Measurements from ENCODE around the gene RPL36.

The RPL36 gene

DNA sequence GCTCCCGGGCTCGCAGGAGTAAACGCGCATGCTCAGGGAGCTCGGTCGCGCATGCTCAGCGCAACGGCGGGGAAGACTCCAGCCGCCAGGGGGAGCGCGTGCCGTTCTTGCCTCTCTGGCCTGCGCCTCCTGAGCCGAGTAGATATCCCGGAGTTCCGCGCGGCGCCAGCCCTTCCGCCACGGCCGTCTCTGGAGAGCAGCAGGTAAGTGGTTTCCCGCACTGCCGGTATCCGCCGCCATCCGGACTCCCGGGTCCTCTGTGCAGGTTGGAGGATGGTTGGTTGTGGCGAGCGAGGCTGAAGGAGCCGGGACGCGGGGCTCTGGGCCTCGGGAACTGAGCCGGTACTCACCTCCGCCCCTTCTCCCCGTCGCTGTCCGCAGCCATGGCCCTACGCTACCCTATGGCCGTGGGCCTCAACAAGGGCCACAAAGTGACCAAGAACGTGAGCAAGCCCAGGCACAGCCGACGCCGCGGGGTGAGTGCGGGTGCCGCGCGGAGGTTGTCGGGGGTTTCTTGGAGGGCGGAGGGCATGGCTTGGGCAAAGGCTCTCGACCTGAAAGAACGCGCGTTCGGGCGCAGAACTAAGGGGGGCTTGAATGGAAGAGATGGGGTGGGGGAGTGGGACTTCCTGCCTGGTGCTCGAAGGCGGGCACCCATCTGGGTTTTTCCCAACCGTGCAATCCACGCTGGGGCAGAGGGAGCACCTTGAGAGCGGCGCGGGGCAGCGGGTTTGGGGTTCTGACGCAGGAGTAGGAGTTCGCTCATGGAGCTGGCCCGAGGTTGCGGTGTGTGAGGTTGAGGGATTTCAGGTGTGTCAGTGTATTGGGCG is at the start of gene RPL36:
TSS of gene RPL36 (plus strand) at position 171 of the 830 bp plus-strand sequence. CDS start at position 384, 213 bp downstream.
- peak; percentile 96 for DNase-seq

DNA sequence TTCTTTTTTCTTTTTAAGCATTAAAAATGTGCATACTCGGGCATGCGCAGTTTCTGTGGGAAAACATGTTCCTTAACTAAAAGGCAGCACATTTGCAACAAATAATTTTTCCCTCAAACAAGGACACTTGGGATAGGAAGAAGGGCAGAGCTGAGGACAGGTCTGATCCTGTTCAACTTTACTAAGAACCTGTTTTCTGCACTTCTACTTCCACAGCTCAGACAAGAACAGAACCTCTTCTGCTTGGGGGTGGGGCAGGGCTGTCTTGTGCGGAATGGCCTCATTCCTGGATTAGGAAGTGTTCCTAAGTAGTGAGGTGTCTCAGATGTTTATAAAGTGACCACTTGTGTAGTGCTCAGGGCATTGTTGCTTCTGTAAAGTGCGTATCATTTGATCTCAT is 48.9 kb upstream of the RPL36 start:
- DNase-seq, result no peak

DNA sequence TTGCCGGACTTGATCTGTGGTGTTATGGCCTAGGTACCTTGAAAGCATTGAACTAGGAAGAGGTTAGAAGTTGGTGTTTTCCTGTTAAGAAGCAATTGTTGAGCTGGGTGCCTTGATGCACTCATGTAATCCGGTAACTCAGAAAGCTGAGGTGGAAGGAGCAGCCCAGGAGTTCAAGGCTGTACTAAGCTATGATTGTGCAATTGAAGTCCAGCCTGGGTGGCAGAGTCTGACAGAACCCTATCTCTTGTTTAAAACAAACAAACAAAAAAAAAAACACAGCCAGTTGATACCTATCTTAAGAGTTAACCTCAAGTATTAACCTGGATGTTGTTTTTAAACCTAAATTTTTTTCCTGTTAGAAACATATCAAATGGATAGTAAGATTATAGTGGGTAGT is 47.9 kb upstream of the RPL36 start:
- no peak for DNase-seq

DNA sequence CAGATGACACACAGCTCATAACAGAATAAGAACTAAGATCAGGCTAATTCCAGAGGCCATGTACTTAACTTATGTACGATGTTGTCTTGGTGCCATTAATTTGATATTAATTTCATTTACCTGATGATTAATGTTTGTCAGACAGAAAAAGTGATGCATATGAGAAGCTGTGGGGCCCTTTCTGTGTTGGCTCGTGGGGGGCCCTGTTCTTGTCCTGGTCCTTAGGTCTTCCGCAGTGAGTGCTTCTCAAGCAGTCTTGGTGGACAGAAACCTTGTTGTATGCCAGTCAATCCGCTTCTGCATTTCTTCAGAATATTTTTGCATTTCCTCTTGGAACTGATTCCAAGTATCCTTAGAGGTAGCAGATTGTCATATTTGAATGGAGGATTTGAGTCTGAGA is 47.0 kb upstream of the RPL36 start:
- DNase-seq, result no peak

DNA sequence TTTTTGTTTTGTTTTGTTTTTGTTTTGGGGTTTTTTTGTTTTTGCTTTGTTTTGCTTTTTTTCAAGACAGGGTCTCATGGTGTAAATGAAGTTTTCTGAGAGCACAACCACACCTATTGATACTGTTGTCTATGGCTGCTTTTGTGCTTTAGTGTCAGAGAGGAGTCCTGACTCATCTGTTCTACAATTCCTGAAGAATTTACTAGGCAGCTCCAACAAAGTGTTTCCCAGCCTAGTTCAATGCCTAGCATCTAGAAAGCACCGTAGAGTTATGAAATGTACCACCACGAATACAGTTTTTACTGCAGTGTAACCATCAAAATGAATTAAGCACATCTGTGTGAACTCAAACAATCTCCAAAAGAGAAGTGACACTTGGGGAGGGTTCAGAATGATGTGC is 46.1 kb upstream of the RPL36 start:
- DNase-seq, result no peak

DNA sequence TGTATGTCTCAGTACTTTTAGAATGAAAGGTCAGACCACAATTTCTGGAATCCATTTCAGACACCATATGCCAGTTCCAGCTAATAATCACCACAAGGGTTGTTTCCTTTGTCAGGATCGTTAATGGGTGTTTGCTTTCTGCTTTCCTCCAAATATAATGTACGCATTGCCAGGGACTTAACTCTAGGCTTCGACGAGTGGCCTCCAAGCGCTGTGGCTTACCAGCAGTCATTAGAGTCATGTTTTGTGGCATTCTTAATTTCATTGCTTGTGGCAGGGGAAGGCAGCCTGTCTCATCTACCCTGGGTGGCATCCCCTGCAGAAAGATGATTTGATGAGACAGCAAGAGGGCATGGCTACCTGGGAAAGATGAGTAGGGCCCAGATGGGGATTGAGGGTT is 44.7 kb upstream of the RPL36 start:
- DNase-seq, result no peak

DNA sequence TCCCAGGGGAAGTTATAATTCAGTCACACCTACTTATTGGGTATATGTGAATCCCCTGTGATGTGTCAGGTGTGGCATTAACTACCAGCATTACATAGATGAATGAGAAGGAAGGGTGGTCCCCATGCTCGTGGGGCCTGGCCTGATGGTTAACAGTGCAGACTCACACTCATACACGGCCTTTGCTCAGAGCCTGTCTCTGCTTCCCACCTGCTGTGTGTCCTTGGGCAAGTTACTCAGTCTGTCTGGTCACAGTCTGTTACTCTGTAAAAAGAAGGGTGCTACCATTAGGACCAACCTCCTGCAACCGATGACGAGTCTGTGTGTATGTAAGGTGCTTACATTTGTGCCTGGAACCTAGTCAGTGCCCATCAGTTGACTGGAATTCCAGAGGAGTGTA is 43.4 kb upstream of the RPL36 start:
- no peak for DNase-seq

DNA sequence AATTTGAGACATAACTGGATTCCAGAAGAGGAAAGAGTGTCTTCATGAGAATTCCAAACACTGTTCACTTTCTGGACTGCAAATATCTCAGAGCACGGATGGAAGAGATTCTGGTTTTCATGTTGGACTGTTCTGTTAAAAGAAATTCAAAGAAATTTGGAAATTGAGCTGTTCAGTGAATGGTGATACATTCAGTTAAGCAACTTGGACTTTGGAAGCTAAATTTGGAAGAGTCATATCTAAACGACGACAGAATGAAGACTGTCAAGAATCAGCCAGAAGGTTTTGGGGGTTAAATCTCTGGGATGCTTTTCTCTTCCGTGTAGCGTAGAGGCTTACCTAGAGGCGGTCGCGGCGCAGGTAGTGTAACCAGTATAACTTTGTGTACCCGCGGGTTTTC is 41.6 kb upstream of the RPL36 start:
- no peak for DNase-seq

DNA sequence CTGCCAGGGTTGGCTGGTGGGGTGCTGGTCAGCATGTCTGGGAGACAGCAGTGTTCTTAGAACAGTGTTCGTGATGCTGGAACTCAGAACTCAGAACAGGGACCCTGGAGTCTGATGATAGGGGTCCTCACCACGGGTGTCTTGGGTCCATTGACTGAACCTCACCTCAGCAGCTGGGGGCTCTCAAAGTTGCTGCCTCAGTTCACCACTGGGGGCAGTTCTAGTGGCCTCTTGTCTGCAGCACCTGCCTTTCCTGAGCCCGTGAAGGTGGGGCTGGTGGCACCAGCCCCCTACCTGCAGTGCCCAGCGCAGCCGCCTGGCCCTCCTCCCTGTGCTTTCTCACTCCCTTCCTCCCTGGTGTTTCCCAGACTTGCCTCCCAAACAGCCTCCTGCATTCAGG is 38.7 kb upstream of the RPL36 start:
- DNase-seq, result no peak

DNA sequence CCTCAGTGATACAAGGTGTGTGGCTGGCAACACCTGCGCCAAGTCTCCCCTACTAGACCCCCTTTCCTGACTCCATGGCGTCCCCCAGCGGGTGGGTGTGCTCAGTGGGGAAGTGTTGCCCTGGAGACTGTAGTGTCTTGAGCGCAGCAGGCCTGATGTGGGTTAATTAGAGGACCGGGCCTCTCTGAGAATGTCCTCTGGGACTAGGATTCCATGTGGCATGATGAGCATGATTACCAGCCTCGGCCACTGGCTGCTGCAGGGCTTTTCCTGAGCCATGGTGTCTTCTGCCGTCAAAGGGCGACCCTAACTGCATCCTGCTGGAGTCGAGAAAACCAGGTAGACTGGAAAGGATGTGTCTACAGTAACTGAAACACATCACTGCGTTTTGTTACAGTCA is 37.8 kb upstream of the RPL36 start:
- DNase-seq, result no peak

DNA sequence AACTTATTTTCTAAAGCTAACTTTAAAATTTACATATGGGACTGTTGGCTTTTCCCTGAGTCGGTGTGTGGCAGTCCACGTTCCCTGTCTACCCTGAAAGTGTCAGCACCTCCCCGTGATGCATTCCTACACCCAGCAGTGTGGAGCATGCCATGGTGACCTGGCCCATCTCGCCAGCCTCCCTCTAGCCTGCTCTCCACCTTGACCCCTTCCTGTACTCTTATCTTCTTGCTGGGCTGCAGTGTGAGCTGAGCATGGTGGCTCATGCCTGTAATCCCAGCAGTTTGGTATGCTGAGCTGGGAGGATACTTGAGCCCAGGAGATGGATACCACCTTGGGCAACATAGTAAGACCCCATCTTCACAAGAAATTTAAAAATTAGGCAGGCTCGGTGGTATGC is 35.2 kb upstream of the RPL36 start:
- no peak for DNase-seq

DNA sequence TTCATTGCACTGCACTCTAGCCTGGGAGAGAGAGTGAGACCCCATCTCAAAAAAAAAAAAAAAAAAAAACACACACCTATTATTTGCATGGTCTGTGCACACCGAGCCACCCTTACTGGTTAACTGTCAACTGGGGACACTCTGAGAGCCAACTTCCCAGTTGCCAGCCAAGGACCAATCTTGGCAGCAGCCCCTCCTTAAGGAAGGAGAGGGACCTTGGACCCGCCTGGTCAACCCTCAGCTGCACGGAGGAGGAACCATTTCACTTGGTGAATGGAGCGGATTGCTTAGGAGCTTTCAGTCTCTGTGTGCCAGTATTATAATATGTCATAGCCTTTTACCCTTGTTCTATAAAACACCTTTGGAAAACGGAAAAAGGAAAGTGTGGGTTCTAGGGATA is 34.7 kb upstream of the RPL36 start:
- DNase-seq, result no peak

DNA sequence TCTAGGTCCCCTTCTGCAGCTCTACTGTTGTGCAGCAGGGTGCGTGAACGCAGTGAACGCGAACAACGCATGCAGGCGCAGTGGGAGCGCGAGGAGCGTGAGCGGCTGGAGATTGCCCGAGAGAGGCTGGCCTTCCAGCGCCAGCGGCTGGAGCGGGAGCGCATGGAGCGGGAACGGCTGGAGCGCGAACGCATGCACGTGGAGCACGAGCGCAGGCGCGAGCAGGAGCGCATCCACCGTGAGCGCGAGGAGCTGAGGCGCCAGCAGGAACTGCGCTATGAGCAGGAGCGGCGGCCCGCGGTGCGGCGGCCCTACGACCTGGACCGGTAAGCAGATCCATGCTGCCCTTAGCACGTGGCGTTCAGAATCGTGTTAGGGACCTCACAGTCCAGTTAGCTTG is 28.6 kb upstream of the RPL36 start:
- no peak for DNase-seq

DNA sequence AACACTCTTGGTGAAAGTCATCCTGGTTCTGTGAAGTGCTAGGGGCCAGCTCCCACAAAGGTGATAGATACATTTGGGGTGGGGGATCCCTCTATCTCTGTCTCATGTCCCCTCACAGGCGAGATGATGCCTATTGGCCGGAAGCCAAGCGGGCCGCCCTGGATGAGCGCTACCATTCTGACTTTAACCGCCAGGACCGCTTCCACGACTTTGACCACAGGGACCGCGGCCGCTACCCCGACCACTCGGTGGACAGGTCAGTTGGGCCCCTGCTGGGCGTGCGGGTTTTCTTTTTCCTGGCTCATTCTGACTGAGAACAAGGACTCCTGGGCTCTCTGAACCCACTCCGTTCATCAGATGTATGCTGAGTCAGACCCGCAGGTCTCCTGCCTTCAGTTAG is 26.2 kb upstream of the RPL36 start:
- no peak for DNase-seq

DNA sequence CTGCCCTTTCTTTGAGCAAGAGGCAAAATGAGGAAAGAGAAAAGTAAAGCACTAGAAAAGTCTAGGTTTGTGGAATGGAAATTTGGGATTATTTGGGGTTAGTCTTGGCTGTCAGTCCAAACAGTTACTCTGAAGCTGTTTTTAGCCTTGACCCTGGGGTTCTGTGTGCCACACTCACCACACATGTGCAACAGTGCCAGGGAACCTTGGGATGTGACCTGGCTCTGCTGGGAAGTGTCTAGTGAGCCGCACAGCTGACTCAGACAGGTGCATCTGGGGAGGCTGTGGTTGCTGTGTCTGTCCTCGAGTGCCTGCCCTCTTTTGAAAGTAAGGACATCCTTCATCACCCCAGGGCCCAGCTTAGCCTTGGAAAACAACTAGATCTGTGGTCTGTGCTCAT is 25.6 kb upstream of the RPL36 start:
- no peak for DNase-seq

DNA sequence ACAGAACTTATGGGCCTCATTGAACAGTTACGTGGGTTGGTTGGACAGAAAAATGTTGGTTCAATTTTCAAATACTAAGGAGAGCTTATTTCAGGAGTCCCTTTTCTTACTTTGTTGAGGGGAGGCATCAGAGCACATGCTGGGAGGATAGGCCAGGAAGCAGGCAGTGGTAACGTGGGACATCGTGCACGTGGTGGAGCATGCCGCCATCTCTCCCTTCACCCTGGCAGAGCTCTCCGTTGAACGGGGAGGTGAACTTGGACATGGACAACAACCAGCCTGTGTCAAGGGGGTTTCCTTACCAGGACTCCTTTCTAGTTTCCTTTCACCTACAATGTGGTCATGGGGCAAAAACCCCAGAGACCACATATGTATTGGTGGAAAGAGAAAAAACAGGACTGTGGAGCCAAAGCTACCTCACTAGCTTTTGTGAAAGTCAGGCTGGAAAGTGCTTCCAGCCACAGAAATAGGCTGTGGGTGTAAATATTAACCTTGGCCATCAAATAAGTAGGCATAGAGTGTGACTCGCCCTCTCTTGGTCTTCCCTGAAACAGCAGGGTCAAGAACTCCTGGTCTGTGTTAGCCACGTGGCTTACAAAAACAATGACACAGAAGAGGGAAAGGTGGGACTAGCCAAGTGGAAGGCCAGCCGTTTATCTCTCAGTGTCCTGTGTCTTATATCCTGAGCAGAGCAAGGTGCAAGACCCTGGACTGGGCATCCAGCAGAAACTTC is 24.1 kb upstream of the RPL36 start:
- no peak for DNase-seq

DNA sequence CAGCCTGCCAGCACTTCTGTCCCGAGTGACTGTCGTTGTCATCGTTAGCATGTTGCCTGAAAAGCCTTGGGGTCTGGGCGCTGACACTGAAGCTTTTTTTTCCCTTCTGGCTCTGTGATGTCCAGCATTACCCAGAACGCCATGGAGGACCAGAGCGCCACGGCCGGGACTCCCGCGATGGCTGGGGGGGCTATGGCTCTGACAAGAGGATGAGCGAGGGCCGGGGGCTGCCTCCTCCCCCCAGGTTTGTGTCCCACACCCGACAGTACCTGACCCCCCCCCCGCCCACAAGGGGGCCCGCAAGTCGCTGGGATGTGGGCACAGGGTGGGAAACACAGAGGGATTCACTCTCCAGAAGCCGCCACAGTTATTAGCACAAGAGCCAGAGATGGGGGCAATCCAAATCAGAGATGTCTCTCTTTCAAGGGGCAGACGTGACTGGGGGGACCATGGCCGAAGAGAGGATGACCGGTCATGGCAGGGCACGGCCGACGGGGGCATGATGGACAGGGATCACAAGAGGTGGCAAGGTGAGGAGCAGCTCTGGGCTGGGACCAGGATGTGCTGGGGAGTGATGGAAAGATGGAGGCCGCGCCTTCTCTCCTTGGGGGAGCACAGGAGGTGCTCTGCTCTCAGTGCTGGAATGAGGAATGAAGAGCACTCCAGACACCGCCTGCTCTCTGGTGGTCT is 23.0 kb upstream of the RPL36 start:
- DNase-seq, result no peak

DNA sequence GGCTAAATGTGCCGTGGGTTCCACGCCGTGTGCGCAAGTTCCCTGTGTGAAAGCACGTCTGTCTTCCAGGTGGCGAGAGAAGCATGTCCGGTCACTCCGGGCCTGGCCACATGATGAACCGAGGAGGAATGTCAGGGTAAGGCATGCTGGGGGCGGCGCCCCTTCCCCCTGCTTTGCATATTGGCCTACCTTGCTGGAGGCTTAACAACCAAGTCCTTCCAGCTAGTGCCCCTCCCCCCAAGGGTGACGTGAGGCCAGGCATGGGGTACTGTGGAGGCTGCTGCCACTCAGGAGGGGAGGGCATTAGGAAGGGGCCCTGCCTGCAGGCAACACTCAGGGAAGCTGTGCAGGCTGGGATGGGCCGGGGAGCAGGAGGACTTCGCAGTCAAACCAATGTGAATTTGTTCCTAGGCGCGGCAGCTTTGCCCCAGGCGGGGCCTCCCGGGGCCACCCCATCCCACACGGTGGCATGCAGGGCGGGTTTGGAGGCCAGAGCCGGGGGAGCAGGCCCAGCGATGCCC is 22.3 kb upstream of the RPL36 start:
- no peak for DNase-seq

DNA sequence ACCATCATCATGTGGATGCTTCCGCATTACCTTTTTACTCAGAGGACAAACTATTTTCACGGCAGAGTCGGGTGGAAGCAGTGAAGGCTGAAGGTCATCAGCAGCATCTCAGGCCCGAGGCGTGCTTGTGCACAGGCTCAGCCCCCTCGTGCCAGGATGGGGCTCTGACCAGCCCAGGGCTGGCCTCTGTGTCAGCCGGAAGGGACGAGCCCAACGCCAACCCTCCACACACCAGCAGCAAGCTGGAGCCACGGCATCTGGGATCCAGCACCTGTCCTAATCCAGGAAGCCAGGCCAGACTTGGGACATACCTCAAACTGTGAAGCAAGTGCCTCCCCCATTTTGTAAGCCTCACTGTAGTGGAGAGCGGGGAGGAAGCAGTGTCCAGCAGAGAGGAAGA is 20.9 kb upstream of the RPL36 start:
- DNase-seq, result no peak

DNA sequence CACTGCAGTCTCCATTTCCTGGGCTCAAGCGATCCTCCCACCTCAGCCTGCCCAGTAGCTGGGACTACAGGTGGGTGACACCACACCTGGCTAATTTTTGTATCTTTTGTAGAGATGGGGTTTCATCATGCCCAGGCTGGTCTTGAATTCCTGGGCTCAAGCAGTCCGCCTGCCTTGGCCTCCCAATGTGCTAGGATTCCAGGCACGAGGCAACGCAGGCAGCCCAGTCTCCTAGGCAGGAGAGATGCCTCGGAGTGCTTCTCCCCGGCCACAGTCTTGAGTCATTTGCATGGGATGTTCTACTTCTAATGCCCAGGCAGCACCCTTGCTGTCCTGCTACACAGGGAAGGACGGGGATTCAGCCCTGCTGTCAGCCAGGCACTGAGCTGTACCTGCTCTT is 18.5 kb upstream of the RPL36 start:
- DNase-seq, result no peak

DNA sequence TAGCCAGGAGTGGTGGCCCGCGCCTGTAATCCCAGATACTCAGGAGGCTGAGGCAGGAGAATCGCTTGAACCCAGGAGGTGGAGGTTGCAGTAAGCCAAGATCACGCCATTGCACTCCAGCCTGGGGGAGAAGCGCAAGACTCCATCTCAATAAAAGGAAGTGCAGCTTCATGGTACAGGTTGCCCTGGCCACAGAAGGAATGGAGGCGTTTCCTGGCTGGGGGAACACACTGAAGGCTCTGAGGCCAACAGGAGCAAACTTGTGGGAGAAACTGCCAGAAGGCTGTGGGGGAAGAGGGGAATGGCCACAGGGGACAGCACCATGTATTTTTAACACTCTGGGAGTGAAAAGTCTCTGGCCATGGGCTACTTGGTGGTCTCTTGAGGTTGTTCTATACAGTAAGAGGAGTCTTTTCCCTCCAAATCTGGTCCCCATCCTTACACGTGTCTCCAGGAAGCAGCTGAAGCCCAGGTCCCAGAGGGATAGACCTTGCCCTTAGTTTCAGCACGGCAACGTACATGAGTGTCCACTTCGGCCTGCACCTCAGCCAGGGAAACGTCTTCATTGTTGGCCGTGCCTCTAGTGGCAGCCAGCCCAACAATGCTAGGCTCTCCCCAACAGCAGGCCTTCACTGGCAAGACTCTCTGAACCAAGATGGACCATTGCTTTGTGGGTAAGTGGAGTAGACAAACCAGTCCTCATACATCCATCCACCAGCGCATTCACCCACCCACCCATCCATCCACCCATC is 17.2 kb upstream of the RPL36 start:
- DNase-seq, result no peak

DNA sequence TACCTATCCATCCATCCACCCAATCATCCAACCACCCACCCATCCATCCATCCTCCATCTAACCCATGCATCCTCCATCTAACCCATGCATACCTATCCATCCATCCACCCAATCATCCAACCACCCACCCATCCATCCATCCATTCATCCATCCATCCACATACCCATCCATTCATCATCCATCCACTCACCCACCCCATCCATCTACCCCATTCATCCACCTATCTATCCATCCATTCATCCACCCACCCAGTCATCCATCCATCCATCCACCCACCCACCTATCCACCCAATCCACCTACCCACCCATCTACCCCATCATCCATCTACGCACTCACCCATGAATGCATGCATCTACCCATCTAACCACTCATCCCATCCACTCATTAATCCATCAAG is 16.3 kb upstream of the RPL36 start:
- DNase-seq, result no peak

DNA sequence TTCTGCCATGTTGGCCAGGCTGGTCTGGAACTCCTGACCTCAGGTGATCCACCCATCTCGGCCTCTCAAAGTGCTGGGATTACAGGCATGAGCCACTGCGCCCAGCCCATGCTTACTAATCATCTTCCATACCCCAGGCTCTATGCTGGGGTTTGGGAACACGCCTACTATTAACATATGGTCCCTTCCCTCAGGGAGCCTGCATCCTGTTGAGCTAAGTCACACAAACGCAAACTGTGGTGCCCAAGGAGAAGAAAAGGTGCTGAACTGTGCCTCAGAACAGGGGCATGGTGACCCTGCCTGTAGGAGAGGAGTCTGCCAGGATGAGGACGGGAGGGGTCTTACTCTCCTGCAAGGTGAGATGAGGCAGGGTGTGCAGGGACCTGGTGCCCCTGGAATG is 15.4 kb upstream of the RPL36 start:
- no peak for DNase-seq

Data from NCI-H1105 (cell line).